Parathyroid adenoma (tissue), 2 donors: ENCODE data around the gene FANCI.

Experiments
- H2AFZ ChIP-seq: fragments of 300-600 bp; sonication (generic); one replicate; pipeline ENCODE4 v1.7.0; 2017; ENCODE audit warnings: antibody characterized with exemption, mild to moderate bottlenecking
- H3K27ac ChIP-seq: fragments of 300-600 bp; sonication (generic); one replicate; pipeline ENCODE4 v1.7.0; 2017
- H3K27me3 ChIP-seq: fragments of 300-600 bp; sonication (generic); one replicate; pipeline ENCODE4 v1.7.0; 2017; ENCODE audit warnings: low read length; ENCODE audit not compliant: control insufficient read depth, insufficient read depth
- H3K36me3 ChIP-seq: fragments of 300-600 bp; sonication (generic); one replicate; pipeline ENCODE4 v1.7.0; 2017; ENCODE audit warnings: low read length; ENCODE audit not compliant: control insufficient read depth, insufficient read depth
- H3K4me1 ChIP-seq: fragments of 300-600 bp; sonication (generic); one replicate; pipeline ENCODE4 v1.7.0; 2017; ENCODE audit warnings: control low read depth
- H3K4me2 ChIP-seq: fragments of 300-600 bp; sonication (generic); one replicate; pipeline ENCODE4 v1.7.0; 2017; ENCODE audit warnings: low read length
- H3K4me3 ChIP-seq: fragments of 300-600 bp; sonication (generic); one replicate; pipeline ENCODE4 v1.7.0; 2017; ENCODE audit warnings: low read depth, low read length
- H3K79me2 ChIP-seq: fragments of 300-600 bp; sonication (generic); one replicate; pipeline ENCODE4 v1.7.0; 2017; ENCODE audit warnings: control low read depth
- H3K9ac ChIP-seq: fragments of 300-600 bp; sonication (generic); one replicate; pipeline ENCODE4 v1.7.0; 2017; ENCODE audit warnings: mild to moderate bottlenecking
- H3K9me3 ChIP-seq: fragments of 300-600 bp; sonication (generic); one replicate; pipeline ENCODE4 v1.7.0; 2017; ENCODE audit warnings: low read length; ENCODE audit not compliant: control insufficient read depth
- CTCF ChIP-seq: fragments of 300-600 bp; sonication (generic); IDR thresholded peaks from one replicate; pipeline ENCODE4 v1.7.0; 2017; ENCODE audit warnings: antibody characterized with exemption, mild to moderate bottlenecking
- donor health status: primary hyperparathyroidism.

The FANCI gene

GRCh38 chr15:89342840-89343239 is 99.1 kb downstream of the FANCI start:
- Histone ChIP-seq H3K27ac (no peak overlapping the region), H3K27me3 (no peaks in the 10 kb centered on the region), H3K9me3 (no peaks in the 10 kb centered on the region), H3K9ac (no peak overlapping the region), H3K79me2 (no peaks in the 10 kb centered on the region), H3K4me1 (no peaks in the 10 kb centered on the region), H3K4me3 (no peak overlapping the region), H3K36me3 (no peaks in the 10 kb centered on the region), H2AFZ (no peak overlapping the region), H3K4me2 (no peak overlapping the region)
- TF ChIP-seq CTCF, result no peak

DNA sequence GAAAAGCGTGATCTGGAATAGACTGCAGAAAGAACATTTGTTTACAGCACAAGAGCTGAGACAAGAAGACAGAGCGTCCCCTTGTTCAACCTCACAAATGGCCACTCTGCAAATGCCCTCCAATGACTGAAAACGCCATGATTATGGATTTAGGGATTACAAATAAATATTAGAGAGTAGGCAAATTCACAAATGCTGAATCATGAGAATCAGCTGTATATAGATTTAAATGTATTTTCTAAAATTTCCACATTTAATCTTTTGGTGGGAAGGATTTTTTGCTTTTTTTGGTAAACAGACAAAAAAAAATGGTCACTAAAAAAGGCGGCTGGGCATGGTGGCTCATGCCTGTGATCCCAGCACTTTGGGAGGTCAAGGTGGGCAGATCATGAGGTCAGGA is 101.5 kb downstream of the FANCI start:
- H3K9ac ChIP-seq, result no peak overlapping the region
- no peaks in the 10 kb centered on the region for H3K79me2 ChIP-seq
- H2AFZ ChIP-seq, result no peak overlapping the region
- no peak for TF ChIP-seq CTCF
- H3K4me3 ChIP-seq, result no peak overlapping the region
- H3K27me3 ChIP-seq, result no peaks in the 10 kb centered on the region
- H3K27ac ChIP-seq, result no peak overlapping the region
- no peaks in the 10 kb centered on the region for H3K9me3 ChIP-seq
- no peaks in the 10 kb centered on the region for H3K4me1 ChIP-seq
- no peaks in the 10 kb centered on the region for H3K36me3 ChIP-seq
- no peak overlapping the region for H3K4me2 ChIP-seq

DNA sequence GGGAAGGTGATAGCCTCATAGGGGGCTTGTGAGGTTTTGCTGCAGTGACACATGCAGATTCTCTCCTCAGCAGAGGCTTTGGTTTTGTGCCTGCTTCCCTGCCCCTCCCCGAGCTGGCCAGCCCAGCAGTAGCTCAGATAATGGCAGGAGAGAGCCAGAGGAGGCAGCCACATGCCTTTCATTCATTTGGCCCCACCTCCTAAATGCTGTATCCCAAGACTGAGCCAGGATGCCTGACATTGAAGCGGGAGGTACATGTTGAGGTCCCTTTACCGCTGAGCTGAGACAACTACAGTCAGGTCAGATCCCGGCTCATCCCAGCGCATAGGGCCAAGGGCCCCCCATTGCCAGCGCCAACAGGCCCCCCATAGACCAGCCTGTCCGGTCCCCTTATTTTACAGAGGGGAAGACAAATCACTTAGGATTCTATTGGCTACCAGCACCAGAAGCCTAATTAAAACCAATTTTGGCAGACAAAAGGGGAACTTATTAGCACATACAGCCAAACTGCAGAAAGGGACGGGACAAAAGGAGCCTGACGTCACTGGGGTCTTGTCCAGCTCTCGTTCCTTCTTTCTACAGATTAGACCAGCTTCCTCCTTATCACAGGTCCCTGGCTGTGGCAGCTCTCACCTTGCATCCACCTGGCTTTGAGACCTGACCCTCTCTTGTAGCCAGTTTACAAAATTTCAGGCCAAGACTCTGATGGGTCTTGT is 102.9 kb downstream of the FANCI start:
- Histone ChIP-seq H3K27me3 (no peaks in the 10 kb centered on the region), H2AFZ (no peak overlapping the region), H3K4me2 (no peak overlapping the region), H3K4me1 (no peaks in the 10 kb centered on the region), H3K27ac (no peak overlapping the region), H3K9ac (no peak overlapping the region), H3K4me3 (no peak overlapping the region), H3K79me2 (no peaks in the 10 kb centered on the region), H3K9me3 (no peaks in the 10 kb centered on the region), H3K36me3 (no peaks in the 10 kb centered on the region)
- TF ChIP-seq CTCF, result no peak

- no peak overlapping the region for H3K4me3 ChIP-seq
- H3K27ac ChIP-seq, result no peak overlapping the region
- H3K79me2 ChIP-seq, result no peaks in the 10 kb centered on the region
- H3K4me2 ChIP-seq, result no peak overlapping the region
- no peaks in the 10 kb centered on the region for H3K4me1 ChIP-seq
- H3K9me3 ChIP-seq, result no peaks in the 10 kb centered on the region
- H3K36me3 ChIP-seq, result no peaks in the 10 kb centered on the region
- no peak overlapping the region for H3K9ac ChIP-seq
- TF ChIP-seq CTCF, result no peak
- H3K27me3 ChIP-seq, result no peaks in the 10 kb centered on the region
- no peak overlapping the region for H2AFZ ChIP-seq
Observed at GRCh38 chr15:89349206-89349558, 105.4 kb downstream of the FANCI start.

GRCh38 chr15:89352476-89352875 is 108.7 kb downstream of the FANCI start:
- Histone ChIP-seq H3K4me3 (no peak overlapping the region), H3K27ac (no peak overlapping the region), H3K27me3 (no peaks in the 10 kb centered on the region), H3K79me2 (no peaks in the 10 kb centered on the region), H3K9me3 (no peaks in the 10 kb centered on the region), H3K36me3 (no peaks in the 10 kb centered on the region), H3K9ac (no peak overlapping the region), H3K4me2 (no peak overlapping the region), H3K4me1 (no peaks in the 10 kb centered on the region), H2AFZ (no peak overlapping the region)
- TF ChIP-seq CTCF, result no peak
